ENCODE results near the gene ZNF692. TPM values are rescaled to one million over a fixed set of nuclear protein-coding genes. Genes with fewer than 3 reads are reported as not detected.

The ZNF692 gene
- total and polyA plus RNA-seq, 2 of the 13 experiments (the other 11 are each of a cell fraction or from before 2014, with no cell fraction given) = 27.3 to 45.8 TPM

DNA sequence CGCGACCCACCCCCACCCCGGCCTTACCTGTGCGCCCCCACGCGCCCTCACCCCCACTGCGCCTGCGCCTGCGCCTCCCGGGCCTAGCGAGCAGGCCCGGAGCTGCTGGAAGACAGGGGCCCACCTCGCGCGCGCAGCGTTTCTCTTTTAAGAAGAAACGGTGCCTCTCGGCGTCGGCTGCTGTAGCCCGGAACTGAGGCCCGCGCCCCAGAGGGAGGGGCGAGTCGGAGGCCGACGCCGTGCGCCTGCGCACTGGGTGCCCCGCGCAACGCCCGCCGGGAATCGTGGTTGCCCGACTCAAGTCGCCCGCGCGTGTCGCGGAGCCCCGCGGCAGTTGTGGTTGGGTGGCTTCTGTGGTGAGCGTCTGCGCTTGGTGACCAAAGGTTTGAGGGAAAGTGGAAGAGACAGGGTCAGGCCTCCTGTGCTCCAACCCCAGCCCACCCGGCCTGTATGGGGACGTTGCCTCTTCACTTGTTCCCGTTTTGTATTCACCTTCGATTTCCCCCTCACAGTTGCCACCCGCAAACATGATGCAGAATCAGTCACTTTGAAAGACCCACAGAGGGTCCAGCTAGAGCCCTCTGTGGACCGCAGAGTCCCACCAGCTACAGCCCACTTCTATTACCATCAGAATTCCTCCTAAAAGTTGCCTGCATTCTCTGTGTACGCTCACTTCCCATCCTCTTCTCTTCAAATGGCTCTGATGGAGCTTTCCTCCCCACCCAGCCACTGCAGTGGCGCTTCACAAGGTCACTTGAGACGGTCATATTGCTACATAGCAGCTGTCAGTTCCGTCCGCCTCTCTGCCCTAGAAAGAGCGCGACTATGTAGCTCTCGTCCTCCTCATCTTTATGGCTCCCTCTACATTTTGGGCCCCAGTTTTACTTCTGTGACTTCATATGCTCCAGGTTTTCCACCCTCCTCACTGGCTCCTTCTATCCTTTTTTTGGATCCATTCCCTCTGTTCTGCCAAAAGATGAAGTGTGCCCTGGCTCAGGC lies at the start of gene ZNF692 (continued):
- TF ChIP-seq, protein P1, sequence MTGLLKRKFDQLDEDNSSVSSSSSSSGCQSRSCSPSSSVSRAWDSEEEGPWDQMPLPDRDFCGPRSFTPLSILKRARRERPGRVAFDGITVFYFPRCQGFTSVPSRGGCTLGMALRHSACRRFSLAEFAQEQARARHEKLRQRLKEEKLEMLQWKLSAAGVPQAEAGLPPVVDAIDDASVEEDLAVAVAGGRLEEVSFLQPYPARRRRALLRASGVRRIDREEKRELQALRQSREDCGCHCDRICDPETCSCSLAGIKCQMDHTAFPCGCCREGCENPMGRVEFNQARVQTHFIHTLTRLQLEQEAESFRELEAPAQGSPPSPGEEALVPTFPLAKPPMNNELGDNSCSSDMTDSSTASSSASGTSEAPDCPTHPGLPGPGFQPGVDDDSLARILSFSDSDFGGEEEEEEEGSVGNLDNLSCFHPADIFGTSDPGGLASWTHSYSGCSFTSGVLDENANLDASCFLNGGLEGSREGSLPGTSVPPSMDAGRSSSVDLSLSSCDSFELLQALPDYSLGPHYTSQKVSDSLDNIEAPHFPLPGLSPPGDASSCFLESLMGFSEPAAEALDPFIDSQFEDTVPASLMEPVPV (CRISPR knock-in tag; IDR thresholded peaks at IDR 0.05) = peak; percentile 87
- TF ChIP-seq NR2F1 (CRISPR knock-in tag; IDR thresholded peaks at IDR 0.05) (no peak), CEBPB (IDR thresholded peaks at IDR 0.05; ENCODE audit: borderline replicate concordance, low read depth, low read length) (peak; percentile 71), ZNF616 (CRISPR knock-in tag; IDR thresholded peaks at IDR 0.05; ENCODE audit: low read depth) (no peak), IKZF1 (IDR thresholded peaks at IDR 0.05) (no peak), KDM5A (IDR thresholded peaks at IDR 0.05; ENCODE audit: borderline replicate concordance, low read length) (peak; percentile 35; the same call in 1 of the 2 replicates), TBL1XR1 (IDR thresholded peaks at IDR 0.05; ENCODE audit: borderline replicate concordance, low read length, partially characterized antibody) (no peak), ZNF879 (CRISPR knock-in tag; IDR thresholded peaks at IDR 0.05) (no peak), ISL2 (CRISPR knock-in tag; IDR thresholded peaks at IDR 0.05) (peak; percentile 39; the same call in 1 of the 2 replicates), ZNF501 (CRISPR knock-in tag; IDR thresholded peaks at IDR 0.05) (no peak; the same call in 1 of the 2 replicates), ZZZ3 (CRISPR knock-in tag; IDR thresholded peaks at IDR 0.05; ENCODE audit: borderline replicate concordance) (no peak; the same call in 1 of the 2 replicates), ZNF30 (CRISPR knock-in tag; IDR thresholded peaks at IDR 0.05) (peak; percentile 68; the same call in 1 of the 2 replicates), NPAS2 (CRISPR knock-in tag; IDR thresholded peaks at IDR 0.05; ENCODE audit: borderline replicate concordance) (no peak), CREB1 (IDR thresholded peaks at IDR 0.05) (peak; percentile 29; the same call in 1 of the 2 replicates), CREB1 (CRISPR knock-in tag; IDR thresholded peaks at IDR 0.05) (peak; percentile 44; the same call in 1 of the 2 replicates), TEAD3 (CRISPR knock-in tag; optimal IDR thresholded peaks at IDR 0.05; ENCODE audit: borderline replicate concordance) (peak; percentile 5), SMC3 (IDR thresholded peaks at IDR 0.05; ENCODE audit: low read length) (no peak), MED13 (CRISPR knock-in tag; IDR thresholded peaks at IDR 0.05) (no peak), NFYB (CRISPR knock-in tag; IDR thresholded peaks at IDR 0.05) (no peak)
- TF ChIP-seq, protein P2, sequence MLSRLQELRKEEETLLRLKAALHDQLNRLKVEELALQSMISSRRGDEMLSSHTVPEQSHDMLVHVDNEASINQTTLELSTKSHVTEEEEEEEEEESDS (CRISPR knock-in tag; IDR thresholded peaks at IDR 0.05; ENCODE audit: borderline replicate concordance) = no peak
- TF ChIP-seq, protein P3, sequence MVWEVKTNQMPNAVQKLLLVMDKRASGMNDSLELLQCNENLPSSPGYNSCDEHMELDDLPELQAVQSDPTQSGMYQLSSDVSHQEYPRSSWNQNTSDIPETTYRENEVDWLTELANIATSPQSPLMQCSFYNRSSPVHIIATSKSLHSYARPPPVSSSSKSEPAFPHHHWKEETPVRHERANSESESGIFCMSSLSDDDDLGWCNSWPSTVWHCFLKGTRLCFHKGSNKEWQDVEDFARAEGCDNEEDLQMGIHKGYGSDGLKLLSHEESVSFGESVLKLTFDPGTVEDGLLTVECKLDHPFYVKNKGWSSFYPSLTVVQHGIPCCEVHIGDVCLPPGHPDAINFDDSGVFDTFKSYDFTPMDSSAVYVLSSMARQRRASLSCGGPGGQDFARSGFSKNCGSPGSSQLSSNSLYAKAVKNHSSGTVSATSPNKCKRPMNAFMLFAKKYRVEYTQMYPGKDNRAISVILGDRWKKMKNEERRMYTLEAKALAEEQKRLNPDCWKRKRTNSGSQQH (CRISPR knock-in tag; IDR thresholded peaks at IDR 0.05; ENCODE audit: low read depth) = no peak
- TF ChIP-seq, protein P4, sequence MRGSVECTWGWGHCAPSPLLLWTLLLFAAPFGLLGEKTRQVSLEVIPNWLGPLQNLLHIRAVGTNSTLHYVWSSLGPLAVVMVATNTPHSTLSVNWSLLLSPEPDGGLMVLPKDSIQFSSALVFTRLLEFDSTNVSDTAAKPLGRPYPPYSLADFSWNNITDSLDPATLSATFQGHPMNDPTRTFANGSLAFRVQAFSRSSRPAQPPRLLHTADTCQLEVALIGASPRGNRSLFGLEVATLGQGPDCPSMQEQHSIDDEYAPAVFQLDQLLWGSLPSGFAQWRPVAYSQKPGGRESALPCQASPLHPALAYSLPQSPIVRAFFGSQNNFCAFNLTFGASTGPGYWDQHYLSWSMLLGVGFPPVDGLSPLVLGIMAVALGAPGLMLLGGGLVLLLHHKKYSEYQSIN (CRISPR knock-in tag; IDR thresholded peaks at IDR 0.05; ENCODE audit: borderline replicate concordance) = no peak
- TF ChIP-seq, protein P5, sequence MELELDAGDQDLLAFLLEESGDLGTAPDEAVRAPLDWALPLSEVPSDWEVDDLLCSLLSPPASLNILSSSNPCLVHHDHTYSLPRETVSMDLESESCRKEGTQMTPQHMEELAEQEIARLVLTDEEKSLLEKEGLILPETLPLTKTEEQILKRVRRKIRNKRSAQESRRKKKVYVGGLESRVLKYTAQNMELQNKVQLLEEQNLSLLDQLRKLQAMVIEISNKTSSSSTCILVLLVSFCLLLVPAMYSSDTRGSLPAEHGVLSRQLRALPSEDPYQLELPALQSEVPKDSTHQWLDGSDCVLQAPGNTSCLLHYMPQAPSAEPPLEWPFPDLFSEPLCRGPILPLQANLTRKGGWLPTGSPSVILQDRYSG (CRISPR knock-in tag; IDR thresholded peaks at IDR 0.05) = no peak
- TF ChIP-seq, protein P6, sequence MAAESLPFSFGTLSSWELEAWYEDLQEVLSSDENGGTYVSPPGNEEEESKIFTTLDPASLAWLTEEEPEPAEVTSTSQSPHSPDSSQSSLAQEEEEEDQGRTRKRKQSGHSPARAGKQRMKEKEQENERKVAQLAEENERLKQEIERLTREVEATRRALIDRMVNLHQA (CRISPR knock-in tag; IDR thresholded peaks at IDR 0.05) = no peak

All from HepG2 (cell line).